Effector memory CD4-positive, alpha-beta T cell (primary cell): ENCODE results near the gene TFR2.

ENCODE experiments used
- DNase-seq, 3 donors: peaks; one replicate each; pipeline ENCODE4 v3.0.0-alpha.2; 2020
- H3K27ac ChIP-seq: 2 replicates; pipeline ENCODE4 v1.7.0; 2013; ENCODE audit warnings: mild to moderate bottlenecking, low read length, moderate library complexity; ENCODE audit not compliant: insufficient read depth, poor library complexity, severe bottlenecking
- H3K27me3 ChIP-seq: replicated peaks from 2 replicates; pipeline ENCODE4 v1.7.0; 2013; ENCODE audit warnings: mild to moderate bottlenecking, low read length; ENCODE audit not compliant: insufficient read depth, control insufficient read depth, poor library complexity, severe bottlenecking
- H3K36me3 ChIP-seq: 2 replicates; pipeline ENCODE4 v1.7.0; 2013; ENCODE audit warnings: mild to moderate bottlenecking, low read length, moderate library complexity; ENCODE audit not compliant: control insufficient read depth, insufficient read depth
- H3K4me1 ChIP-seq: 2 replicates; pipeline ENCODE4 v1.7.0; 2013; ENCODE audit warnings: low read length, mild to moderate bottlenecking; ENCODE audit not compliant: control insufficient read depth, insufficient read depth, poor library complexity, severe bottlenecking
- H3K4me3 ChIP-seq: 2 replicates; pipeline ENCODE4 v1.7.0; 2013; ENCODE audit warnings: low read length, low read depth, mild to moderate bottlenecking; ENCODE audit not compliant: insufficient read depth, poor library complexity, severe bottlenecking
- H3K9me3 ChIP-seq: 2 replicates; pipeline ENCODE4 v1.7.0; 2013; ENCODE audit warnings: mild to moderate bottlenecking, low read length, moderate library complexity; ENCODE audit not compliant: control insufficient read depth

TFR2 gene

DNA sequence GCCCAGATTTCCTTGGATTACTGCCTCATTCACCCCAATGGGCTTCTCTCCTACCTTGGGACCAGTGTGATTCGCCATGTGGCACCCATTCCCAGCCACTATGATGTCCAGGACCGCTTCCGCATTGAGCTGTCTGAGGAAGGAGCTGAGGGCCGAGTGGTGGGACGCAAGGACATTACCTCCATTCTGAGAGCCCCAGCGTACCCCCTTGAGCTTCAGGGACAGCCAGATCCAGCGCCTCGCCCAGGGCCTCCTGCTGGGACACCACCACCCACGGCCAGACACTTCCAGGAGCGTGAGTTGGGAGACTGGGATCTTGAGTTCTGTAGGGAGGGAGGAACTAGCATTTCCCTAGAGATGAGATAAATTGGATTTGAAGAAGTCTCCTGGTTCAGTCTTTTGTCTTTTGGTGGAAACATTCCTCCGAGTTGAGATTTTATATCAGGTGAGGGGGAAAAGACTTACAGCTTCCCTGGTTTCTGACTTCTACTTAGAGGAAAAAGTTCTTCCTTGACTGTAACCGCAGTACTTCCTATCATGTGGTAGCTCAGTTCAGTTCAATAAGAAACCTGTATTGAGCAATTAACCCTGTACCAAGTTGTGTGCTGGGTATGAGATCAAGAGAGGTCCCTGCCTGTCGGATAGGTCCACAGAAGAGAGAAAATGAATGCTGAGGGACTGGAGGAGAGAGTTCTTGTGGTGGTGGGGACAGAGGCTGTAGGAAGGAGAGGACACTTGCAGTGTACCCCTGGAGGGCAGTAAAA is 27.8 kb downstream of the TFR2 start:
- no peak for DNase-seq
- H3K27me3 ChIP-seq, result no peaks in the 10 kb centered on the region
- H3K4me3 ChIP-seq, result peak overlapping the region; percentile 51
- H3K36me3 ChIP-seq, result no peaks in the 10 kb centered on the region
- peaks cover 19% of the 10 kb centered on the region for H3K4me1 ChIP-seq
- H3K9me3 ChIP-seq, result no peaks in the 10 kb centered on the region
- H3K27ac ChIP-seq, result no peak overlapping the region

DNA sequence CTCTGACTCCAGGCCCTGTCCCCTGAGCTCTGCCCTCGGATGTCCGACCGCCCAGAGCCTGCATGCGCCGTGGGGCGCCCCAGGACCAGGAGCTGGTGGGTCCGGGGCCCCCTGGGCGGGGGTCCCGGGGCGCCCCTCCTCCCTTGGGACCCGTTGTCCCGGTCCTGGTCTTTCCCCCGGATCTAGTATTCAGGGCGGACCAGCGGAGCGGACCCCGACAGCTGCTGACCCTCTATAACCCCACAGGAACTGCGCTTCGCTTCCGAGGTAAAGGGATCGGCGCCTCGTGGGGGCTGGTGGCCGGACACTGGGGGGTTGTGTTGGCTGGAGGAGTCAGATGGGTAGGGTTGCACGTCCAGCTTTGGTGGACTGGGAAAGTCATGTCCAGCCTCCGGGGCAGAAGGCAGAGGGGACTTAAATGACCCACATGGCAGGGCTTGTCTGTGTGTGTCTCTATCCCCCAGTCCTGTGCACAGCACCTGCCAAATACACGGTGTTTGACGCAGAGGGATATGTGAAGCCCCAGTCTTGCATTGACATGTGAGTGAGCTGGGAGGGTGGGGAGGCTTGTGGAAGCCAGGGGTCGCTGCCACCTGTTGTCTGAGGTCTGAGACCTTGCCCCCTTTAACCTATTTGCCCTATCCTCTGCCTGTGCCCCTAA is 28.5 kb downstream of the TFR2 start:
- peak overlapping the region; percentile 51 for H3K4me3 ChIP-seq
- no peaks in the 10 kb centered on the region for H3K9me3 ChIP-seq
- H3K27ac ChIP-seq, result peak overlapping the region; percentile 80
- no peaks in the 10 kb centered on the region for H3K36me3 ChIP-seq
- H3K27me3 ChIP-seq, result no peaks in the 10 kb centered on the region
- peaks cover 19% of the 10 kb centered on the region for H3K4me1 ChIP-seq
- DNase-seq, result no peak

DNA sequence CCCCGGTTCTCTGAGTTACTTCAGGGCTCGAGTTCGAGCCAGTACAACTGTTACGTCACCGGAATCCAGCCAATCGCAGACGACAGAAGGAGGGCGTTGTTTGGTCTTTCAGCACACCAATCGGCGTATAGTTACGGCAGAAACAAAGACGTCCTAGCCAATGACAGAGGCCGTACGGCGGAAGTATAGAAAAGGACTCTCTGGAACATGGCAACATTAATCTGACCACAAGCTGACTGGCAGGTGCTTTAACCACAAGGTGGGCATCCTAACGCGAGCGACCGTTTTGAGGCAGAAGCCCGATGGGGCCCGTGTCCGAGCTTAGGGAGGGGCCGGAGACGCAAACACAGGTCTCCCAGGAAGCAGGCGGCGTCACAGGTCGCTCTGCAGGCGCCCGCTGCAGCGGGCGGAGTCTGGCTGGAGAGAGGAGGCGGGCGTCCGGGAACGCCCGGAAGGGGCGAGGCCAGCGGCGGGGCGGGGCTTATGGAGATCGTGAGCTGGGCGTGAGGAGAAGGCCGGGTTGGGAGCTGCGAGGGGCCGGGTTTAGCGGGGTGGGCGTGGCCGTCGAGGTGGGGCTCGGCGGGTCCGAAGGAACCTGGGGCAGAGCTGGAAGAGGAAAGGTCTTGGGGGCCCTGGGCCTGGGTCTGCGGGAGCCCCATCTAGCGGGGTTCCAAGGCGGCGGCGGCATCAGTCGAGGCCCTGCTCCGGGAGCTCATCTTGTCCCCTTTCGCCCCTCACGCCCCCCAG is 29.2 kb downstream of the TFR2 start, which contains the start of gene MOSPD3:
MOSPD3 (plus strand) TSS at position 558 of the 747 bp plus-strand sequence. CDS start 252 bp downstream, outside the sequence.
- Histone ChIP-seq H3K4me3 (peak within 1 kb of the TSS; percentile 51), H3K4me1 (peaks cover 19% of the 10 kb centered on the region), H3K36me3 (no peaks in the 10 kb centered on the region), H3K9me3 (no peaks in the 10 kb centered on the region), H3K27ac (peak within 1 kb of the TSS; percentile 80), H3K27me3 (no peaks in the 10 kb centered on the region)
- DNase-seq, result peak; percentile 94 to 96 (median 95)

- Histone ChIP-seq H3K4me1 (peaks cover 24% of the 10 kb centered on the region), H3K4me3 (no peak overlapping the region), H3K9me3 (no peaks in the 10 kb centered on the region), H3K27me3 (no peaks in the 10 kb centered on the region), H3K27ac (no peak overlapping the region), H3K36me3 (no peaks in the 10 kb centered on the region)
- no peak for DNase-seq
These were observed 31.4 kb downstream of the TFR2 start for GRCh38 chr7:100609958-100610357.

- no peaks in the 10 kb centered on the region for H3K9me3 ChIP-seq
- H3K36me3 ChIP-seq, result no peaks in the 10 kb centered on the region
- no peaks in the 10 kb centered on the region for H3K27me3 ChIP-seq
- peaks cover 13% of the 10 kb centered on the region for H3K4me1 ChIP-seq
- DNase-seq, result no peak
- no peak overlapping the region for H3K4me3 ChIP-seq
- no peak overlapping the region for H3K27ac ChIP-seq
These were observed 34.2 kb downstream of the TFR2 start for GRCh38 chr7:100607111-100607510.

GRCh38 chr7:100606313-100606712 is 35.0 kb downstream of the TFR2 start:
- no peak for DNase-seq
- Histone ChIP-seq H3K4me3 (no peak overlapping the region), H3K27ac (no peak overlapping the region), H3K27me3 (no peaks in the 10 kb centered on the region), H3K36me3 (no peaks in the 10 kb centered on the region), H3K9me3 (no peaks in the 10 kb centered on the region), H3K4me1 (peaks cover 10% of the 10 kb centered on the region)

DNA sequence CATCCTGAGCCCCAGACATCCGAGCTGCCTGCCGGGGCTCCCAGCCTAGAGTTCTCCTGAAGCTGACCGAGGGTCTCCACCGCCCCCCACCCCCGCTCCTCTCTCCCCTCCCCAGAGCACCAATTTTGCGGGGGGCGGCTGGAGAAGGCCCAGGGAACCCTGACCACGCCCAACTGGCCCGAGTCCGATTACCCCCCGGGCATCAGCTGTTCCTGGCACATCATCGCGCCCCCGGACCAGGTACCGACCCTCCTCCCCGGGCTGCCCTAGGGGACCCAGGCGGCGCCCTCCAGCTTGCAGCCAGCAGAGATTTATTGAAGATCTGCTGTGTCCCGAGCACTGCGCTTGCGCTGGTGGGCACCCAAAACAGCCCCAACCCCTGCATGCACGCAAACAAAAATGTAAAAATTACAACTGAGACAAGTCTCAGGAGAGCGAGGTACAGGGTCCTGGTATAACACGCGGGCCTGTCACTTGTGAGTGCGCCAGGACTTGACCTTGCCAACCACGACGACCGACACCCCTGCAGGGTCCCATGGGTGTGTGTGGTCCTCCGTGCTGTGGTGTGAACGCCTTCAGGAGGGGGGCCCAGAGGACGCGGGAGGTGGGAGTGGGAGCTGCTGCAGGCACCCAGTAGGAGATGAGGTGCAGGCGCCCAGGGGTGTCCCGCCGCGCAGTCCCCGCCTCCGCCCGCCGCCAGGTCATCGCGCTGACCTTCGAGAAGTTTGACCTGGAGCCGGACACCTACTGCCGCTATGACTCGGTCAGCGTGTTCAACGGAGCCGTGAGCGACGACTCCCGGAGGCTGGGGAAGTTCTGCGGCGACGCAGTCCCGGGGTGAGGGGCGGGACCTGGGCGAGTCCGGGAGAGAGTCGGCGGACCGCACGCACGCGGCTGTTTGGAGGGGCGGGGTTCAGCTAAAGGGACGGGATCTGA is 36.1 kb downstream of the TFR2 start:
- H3K9me3 ChIP-seq, result no peaks in the 10 kb centered on the region
- H3K27me3 ChIP-seq, result no peaks in the 10 kb centered on the region
- H3K4me3 ChIP-seq, result peak overlapping the region; percentile 56
- H3K4me1 ChIP-seq, result peaks cover 10% of the 10 kb centered on the region
- DNase-seq, result no peak
- H3K27ac ChIP-seq, result peak overlapping the region; percentile 41
- H3K36me3 ChIP-seq, result no peaks in the 10 kb centered on the region

GRCh38 chr7:100604028-100604975 is 37.0 kb downstream of the TFR2 start:
- no peaks in the 10 kb centered on the region for H3K36me3 ChIP-seq
- H3K27ac ChIP-seq, result peak overlapping the region; percentile 75
- no peaks in the 10 kb centered on the region for H3K27me3 ChIP-seq
- H3K4me1 ChIP-seq, result peaks cover 10% of the 10 kb centered on the region
- peak overlapping the region; percentile 56 for H3K4me3 ChIP-seq
- no peaks in the 10 kb centered on the region for H3K9me3 ChIP-seq
- DNase-seq, result peak; percentile 72 to 86 (median 76)

DNA sequence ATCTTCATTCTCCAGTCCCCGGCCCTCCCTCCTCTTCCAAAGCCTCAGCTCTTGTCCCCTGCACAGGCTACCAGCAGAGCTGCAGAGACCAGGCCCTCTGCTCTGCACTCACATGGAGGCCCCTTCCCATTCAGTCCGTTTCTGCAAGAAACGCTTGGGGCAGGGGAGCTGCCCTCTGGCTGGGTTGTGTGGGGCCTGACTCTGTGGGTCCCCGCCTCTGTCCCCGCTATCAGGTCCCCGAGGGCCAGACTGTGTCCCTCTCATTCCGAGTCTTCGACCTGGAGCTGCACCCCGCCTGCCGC is 37.7 kb downstream of the TFR2 start:
- Histone ChIP-seq H3K9me3 (no peaks in the 10 kb centered on the region), H3K36me3 (no peaks in the 10 kb centered on the region), H3K27ac (peak overlapping the region; percentile 75), H3K4me3 (peak overlapping the region; percentile 56), H3K4me1 (peaks cover 10% of the 10 kb centered on the region), H3K27me3 (no peaks in the 10 kb centered on the region)
- DNase-seq, result no peak
